Measurements from ENCODE around the gene MED16. TPM values are rescaled to one million over a fixed set of nuclear protein-coding genes. Genes with fewer than 3 reads are reported as not detected.

Gene MED16
- total RNA-seq, 6 donors from 2014 or later, result 33.5 to 110 (median 62.1) TPM

- ATAC-seq (ENCODE audit: low FRiP score in 2 of 2) (no peak), DNase-seq (peak; percentile 79 to 80)
- Histone ChIP-seq H3K27me3 (no peaks in the 10 kb centered on the region), H3K36me3 (peaks cover 0 to 18% (median 11%) of the 10 kb centered on the region in 4 donors), H3K4me1 (peaks cover 43 to 59% (median 51%) of the 10 kb centered on the region in 4 donors), H3K27ac (peak overlapping the region in 3 of 4 donors; percentile 86 to 97 (median 88)), H3K4me3 (no peak overlapping the region), H3K9me3 (no peaks in the 10 kb centered on the region)
- TF ChIP-seq POLR2A (IDR thresholded peaks at IDR 0.05), result no peak
- no peak for TF ChIP-seq EP300 (IDR thresholded peaks at IDR 0.05)
- TF ChIP-seq POLR2AphosphoS5 (IDR thresholded peaks at IDR 0.05), result no peak
- no peak for TF ChIP-seq CTCF (IDR thresholded peaks at IDR 0.05)
- WGBS, 2 donors, result 83 to 86% methylated on average over 12 to 16 of the region's 18 CpGs
These were observed 35.6 kb upstream of the MED16 start for GRCh38 chr19:928471-929202.

- Histone ChIP-seq H3K4me3 (peak overlapping the region in 3 of 4 donors; percentile 90 to 97 (median 97)), H3K9me3 (no peaks in the 10 kb centered on the region), H3K27ac (peak overlapping the region; percentile 86 to 97 (median 88)), H3K4me1 (peaks cover 36 to 52% (median 44%) of the 10 kb centered on the region in 4 donors), H3K27me3 (no peaks in the 10 kb centered on the region), H3K36me3 (peaks cover 0 to 18% (median 11%) of the 10 kb centered on the region in 4 donors)
- no peak for DNase-seq
- TF ChIP-seq CTCF (IDR thresholded peaks at IDR 0.05) (no peak), POLR2A (IDR thresholded peaks at IDR 0.05) (no peak), EP300 (IDR thresholded peaks at IDR 0.05) (no peak), POLR2AphosphoS5 (IDR thresholded peaks at IDR 0.05) (no peak)
- peak in 1 of 2 donors; percentile 12 for ATAC-seq (ENCODE audit: low FRiP score in 2 of 2)
- 20 to 74% methylated on average over 1 to 7 of the region's 12 CpGs for WGBS, 2 donors
These were observed 34.9 kb upstream of the MED16 start for GRCh38 chr19:927780-928401.

DNA sequence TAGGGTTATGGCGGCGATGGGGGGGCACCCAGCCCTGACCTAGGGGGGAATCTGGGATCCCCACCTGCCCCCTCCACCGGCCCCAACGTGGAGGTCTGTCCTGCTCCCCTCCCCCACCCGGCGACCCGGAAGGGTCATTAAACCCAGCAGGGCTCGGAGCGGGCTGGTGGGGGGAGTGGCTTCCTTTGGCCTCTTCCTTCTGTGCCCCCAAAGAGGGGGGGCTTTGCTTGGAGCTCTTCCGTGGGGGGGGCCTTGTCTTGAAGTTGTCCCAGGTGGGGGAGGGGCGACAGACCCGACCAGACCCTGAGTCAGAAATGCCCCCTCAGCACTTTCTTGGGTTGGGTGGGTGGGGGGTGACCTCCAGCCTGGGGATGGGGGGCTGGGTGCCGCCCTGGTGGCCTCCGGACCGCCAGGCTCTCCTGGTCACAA lies 34.4 kb upstream of the MED16 start:
- TF ChIP-seq POLR2AphosphoS5 (IDR thresholded peaks at IDR 0.05), result no peak
- no peak for TF ChIP-seq EP300 (IDR thresholded peaks at IDR 0.05)
- no peak for TF ChIP-seq POLR2A (IDR thresholded peaks at IDR 0.05)
- TF ChIP-seq CTCF (IDR thresholded peaks at IDR 0.05), result no peak
- no peaks in the 10 kb centered on the region for H3K27me3 ChIP-seq
- peak overlapping the region; percentile 86 to 97 (median 88) for H3K27ac ChIP-seq
- H3K9me3 ChIP-seq, result no peaks in the 10 kb centered on the region
- peaks cover 0 to 18% (median 9%) of the 10 kb centered on the region in 4 donors for H3K36me3 ChIP-seq
- WGBS, 2 donors, result 5 to 10% methylated on average over 4 to 5 of the region's 15 CpGs
- H3K4me1 ChIP-seq, result peaks cover 30 to 46% (median 39%) of the 10 kb centered on the region in 4 donors
- H3K4me3 ChIP-seq, result peak overlapping the region; percentile 90 to 97 (median 96)
- ATAC-seq (ENCODE audit: low FRiP score in 2 of 2) (no peak), DNase-seq (no peak)

- ATAC-seq (ENCODE audit: low FRiP score in 2 of 2), result peak; percentile 44 to 54
- Histone ChIP-seq H3K36me3 (peaks cover 0 to 18% (median 9%) of the 10 kb centered on the region in 4 donors), H3K27me3 (no peaks in the 10 kb centered on the region), H3K4me3 (peak overlapping the region; percentile 90 to 97 (median 96)), H3K4me1 (peaks cover 29 to 43% (median 34%) of the 10 kb centered on the region in 4 donors), H3K9me3 (no peaks in the 10 kb centered on the region), H3K27ac (peak overlapping the region; percentile 86 to 97 (median 88))
- no peak for TF ChIP-seq POLR2AphosphoS5 (IDR thresholded peaks at IDR 0.05)
- TF ChIP-seq EP300 (IDR thresholded peaks at IDR 0.05), result no peak
- WGBS, 2 donors, result 0% methylated on average over 29 to 35 of the region's 52 CpGs
- peak; percentile 85 to 92 for DNase-seq
These were observed 33.8 kb upstream of the MED16 start for GRCh38 chr19:926589-927350.

GRCh38 chr19:926323-926588 lies 33.3 kb upstream of the MED16 start:
- 0% methylated on average over 8 to 21 of the region's 21 CpGs for WGBS, 2 donors
- Histone ChIP-seq H3K36me3 (peaks cover 0 to 18% (median 9%) of the 10 kb centered on the region in 4 donors), H3K4me3 (peak overlapping the region; percentile 90 to 97 (median 96)), H3K27me3 (peaks cover 0 to under 1% (median 0%) of the 10 kb centered on the region in 4 donors), H3K4me1 (peaks cover 29 to 47% (median 34%) of the 10 kb centered on the region in 4 donors), H3K27ac (peak overlapping the region; percentile 86 to 97 (median 88)), H3K9me3 (no peaks in the 10 kb centered on the region)
- TF ChIP-seq POLR2A (IDR thresholded peaks at IDR 0.05) (no peak), POLR2AphosphoS5 (IDR thresholded peaks at IDR 0.05) (no peak), CTCF (IDR thresholded peaks at IDR 0.05) (no peak), EP300 (IDR thresholded peaks at IDR 0.05) (no peak)
- ATAC-seq (ENCODE audit: low FRiP score in 2 of 2), result no peak
- no peak for DNase-seq
